GM19099 (cell line): ENCODE results near the gene GNAI2.

ENCODE experiments used
- POLR2A ChIP-seq: IDR thresholded peaks from 3 replicates; pipeline ENCODE4 v1.6.1; 2011; ENCODE audit warnings: low read depth; ENCODE audit not compliant: insufficient read length; ENCODE audit errors: extremely low read depth

GNAI2 gene

GRCh38 chr3:50201573-50202315, 34.3 kb upstream of the GNAI2 start:
- no peak for TF ChIP-seq POLR2A

GRCh38 chr3:50202353-50203112, 33.5 kb upstream of the GNAI2 start:
- TF ChIP-seq POLR2A: no peak

GRCh38 chr3:50203113-50203808, 32.7 kb upstream of the GNAI2 start:
- no peak for TF ChIP-seq POLR2A

GRCh38 chr3:50203809-50204803, 31.9 kb upstream of the GNAI2 start:
- TF ChIP-seq POLR2A: no peak

- TF ChIP-seq POLR2A: no peak
Measured at GRCh38 chr3:50204804-50205412, 31.1 kb upstream of the GNAI2 start, which contains the start of gene SLC38A3. Gene SLC38A3, plus strand, starts transcription at chr3:50205271. Its CDS starts 8,929 bp downstream, at chr3:50214200.

- TF ChIP-seq POLR2A: no peak
Measured at GRCh38 chr3:50205413-50206276, 30.4 kb upstream of the GNAI2 start.

GRCh38 chr3:50207359-50208042, 28.5 kb upstream of the GNAI2 start:
- TF ChIP-seq POLR2A: no peak

GRCh38 chr3:50208677-50209344, 27.2 kb upstream of the GNAI2 start:
- TF ChIP-seq POLR2A: no peak

- TF ChIP-seq POLR2A: no peak
Measured at GRCh38 chr3:50210176-50210509, 25.9 kb upstream of the GNAI2 start.

- no peak for TF ChIP-seq POLR2A
Measured at GRCh38 chr3:50210510-50211367, 25.3 kb upstream of the GNAI2 start.

- no peak for TF ChIP-seq POLR2A
Measured at GRCh38 chr3:50211930-50212329, 24.1 kb upstream of the GNAI2 start.
